Measurements from ENCODE around the gene ARHGAP24.

ARHGAP24 gene

DNA sequence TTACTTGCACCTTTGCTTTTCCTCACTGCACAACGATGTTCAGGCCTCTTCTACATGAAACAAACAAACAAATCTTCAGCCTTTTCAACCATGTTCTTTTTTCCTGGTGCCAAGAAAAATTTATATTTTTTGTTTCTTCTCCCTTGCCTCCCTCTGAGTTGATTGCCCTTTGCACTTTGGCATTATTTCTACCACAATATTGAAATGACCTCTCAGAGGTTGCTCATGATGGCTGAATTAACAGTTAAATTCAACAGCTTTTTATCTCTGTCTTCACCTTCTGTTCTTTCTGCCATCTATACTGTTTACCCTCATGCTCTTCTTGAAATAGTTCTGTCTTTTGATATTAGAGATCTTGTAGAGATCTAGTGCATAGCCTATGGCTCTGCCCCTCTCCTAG is 308.9 kb downstream of the ARHGAP24 start:
- DNase-seq (ENCODE audit: extremely low read depth, low read depth) = no peak
- TF ChIP-seq, protein P1, sequence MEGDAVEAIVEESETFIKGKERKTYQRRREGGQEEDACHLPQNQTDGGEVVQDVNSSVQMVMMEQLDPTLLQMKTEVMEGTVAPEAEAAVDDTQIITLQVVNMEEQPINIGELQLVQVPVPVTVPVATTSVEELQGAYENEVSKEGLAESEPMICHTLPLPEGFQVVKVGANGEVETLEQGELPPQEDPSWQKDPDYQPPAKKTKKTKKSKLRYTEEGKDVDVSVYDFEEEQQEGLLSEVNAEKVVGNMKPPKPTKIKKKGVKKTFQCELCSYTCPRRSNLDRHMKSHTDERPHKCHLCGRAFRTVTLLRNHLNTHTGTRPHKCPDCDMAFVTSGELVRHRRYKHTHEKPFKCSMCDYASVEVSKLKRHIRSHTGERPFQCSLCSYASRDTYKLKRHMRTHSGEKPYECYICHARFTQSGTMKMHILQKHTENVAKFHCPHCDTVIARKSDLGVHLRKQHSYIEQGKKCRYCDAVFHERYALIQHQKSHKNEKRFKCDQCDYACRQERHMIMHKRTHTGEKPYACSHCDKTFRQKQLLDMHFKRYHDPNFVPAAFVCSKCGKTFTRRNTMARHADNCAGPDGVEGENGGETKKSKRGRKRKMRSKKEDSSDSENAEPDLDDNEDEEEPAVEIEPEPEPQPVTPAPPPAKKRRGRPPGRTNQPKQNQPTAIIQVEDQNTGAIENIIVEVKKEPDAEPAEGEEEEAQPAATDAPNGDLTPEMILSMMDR (IDR thresholded peaks at IDR 0.05; ENCODE audit: low read depth, low read length) = no peak

- DNase-seq (ENCODE audit: extremely low read depth, low read depth) = no peak
- TF ChIP-seq, protein P1 (IDR thresholded peaks at IDR 0.05; ENCODE audit: low read depth, low read length) = no peak
Measured at GRCh38 chr4:85784348-85784747, 309.4 kb downstream of the ARHGAP24 start.

DNA sequence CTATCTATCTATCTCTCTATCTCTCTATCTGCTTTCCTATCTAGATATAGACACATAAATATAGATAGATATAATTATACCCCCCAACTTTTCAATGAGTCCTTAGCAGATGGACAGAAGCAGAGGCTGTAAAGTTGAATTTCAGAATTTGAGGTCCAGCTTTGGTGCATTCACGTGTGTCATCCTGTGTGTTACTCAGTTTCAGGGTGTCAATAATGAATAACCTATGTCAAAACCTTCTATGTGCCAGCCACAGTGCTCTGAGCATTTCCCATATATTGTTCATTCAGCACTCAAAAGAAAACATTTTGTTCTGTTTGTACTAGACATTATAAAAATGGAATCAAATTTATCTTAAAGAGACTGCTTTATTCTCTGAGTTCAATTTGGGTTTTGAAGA is 310.0 kb downstream of the ARHGAP24 start:
- TF ChIP-seq, protein P1 (IDR thresholded peaks at IDR 0.05; ENCODE audit: low read depth, low read length) = no peak
- DNase-seq (ENCODE audit: extremely low read depth, low read depth) = no peak

GRCh38 chr4:85787133-85787532 is 312.2 kb downstream of the ARHGAP24 start:
- DNase-seq (ENCODE audit: extremely low read depth, low read depth) = no peak

GRCh38 chr4:85788604-85789003 is 313.7 kb downstream of the ARHGAP24 start:
- no peak for DNase-seq (ENCODE audit: extremely low read depth, low read depth)
- TF ChIP-seq, protein P1 (IDR thresholded peaks at IDR 0.05; ENCODE audit: low read depth, low read length) = no peak

More at GRCh38 chr4:85787133-85787532, 312.2 kb downstream of the ARHGAP24 start:
- TF ChIP-seq, protein P1 (IDR thresholded peaks at IDR 0.05; ENCODE audit: low read depth, low read length) = no peak

DNA sequence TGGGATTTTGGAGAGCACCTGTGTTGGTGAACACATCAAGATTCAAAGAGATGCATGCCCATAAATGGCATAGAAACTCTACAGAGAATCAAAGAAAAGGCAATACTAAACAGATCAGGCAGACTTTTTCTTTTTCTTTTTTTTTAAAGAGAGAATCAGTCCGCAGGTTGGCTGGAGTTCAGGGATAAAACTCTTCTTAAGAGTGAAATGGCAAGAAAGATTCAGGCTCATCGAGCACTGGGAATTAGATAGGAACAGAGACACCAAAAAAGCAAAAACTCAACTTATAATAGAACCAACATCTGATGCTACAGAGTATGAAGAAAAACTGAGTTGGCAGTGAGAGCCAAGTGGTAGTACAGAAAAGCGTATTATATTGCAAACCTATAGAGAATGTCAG is 314.3 kb downstream of the ARHGAP24 start:
- TF ChIP-seq, protein P1 (IDR thresholded peaks at IDR 0.05; ENCODE audit: low read depth, low read length) = no peak
- no peak for DNase-seq (ENCODE audit: extremely low read depth, low read depth)

DNA sequence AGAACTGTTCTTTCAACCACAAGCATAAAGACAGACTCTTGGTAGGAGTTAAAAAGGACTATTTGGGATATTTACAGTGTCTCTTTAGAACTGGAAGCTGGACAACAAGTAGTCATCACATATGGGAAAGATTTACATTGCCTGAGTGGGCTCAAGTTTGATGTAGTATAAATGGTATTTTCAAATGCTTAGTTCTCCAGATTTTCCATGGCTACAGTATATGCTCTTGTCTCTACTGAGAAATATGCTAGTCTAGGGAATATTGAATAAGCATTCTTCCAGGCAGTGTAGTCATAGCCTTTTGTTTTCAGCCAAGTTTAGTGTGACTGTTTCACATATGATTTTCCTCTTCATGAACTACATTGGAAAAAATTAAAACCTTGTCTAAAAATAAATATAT is 315.6 kb downstream of the ARHGAP24 start:
- DNase-seq (ENCODE audit: extremely low read depth, low read depth) = no peak
- TF ChIP-seq, protein P1 (IDR thresholded peaks at IDR 0.05; ENCODE audit: low read depth, low read length) = no peak
